NCI-H510A treated with DMSO at 0.1 percent for 48 hours (cell line): ENCODE results near the gene MYH14.

Experiments used
- DNase-seq: peaks from one replicate; lab custom pipeline; 2025; lab: John Stamatoyannopoulos, UW

The MYH14 gene

DNA sequence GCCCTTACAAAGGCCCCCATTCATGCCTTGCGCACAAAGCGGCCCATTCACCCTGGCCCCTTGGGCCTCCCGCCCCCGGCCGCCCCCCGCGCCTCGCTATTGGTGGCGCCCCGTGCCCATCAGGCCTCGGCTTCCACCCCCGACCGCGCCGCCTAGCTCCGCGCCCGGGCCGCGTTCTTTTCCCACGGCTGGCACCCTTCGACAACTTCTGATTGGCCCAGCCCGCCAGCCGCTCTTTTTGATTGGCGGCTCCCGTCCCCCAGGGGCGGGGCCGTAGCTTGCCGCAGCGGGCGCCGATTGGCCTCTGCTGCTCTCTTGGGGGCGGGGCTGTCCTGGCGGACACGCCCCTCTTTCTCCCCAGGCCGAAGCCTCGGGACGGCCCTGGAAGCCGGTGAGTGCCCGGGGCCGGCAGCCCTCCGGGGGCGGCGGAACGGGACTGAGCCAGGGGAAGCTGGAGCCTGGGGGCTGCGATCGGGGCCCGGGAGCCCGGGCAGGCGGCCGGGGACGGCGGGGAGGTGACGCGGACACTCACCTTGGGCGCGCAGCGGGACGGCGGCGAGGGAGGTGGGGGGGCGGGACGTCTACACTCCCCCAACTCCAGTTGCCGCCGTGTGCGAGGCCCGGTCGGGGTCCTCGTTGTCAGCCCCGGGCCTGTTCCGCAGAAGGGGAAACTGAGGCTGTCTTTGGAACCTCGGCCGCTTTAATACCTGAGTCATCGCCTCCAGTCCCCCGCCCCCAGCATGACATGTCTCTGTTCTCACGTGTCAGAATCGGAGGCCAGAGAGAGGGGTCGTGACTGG is at the start of gene MYH14:
TSS of gene MYH14 (plus strand) at position 342 of the 800 bp plus-strand sequence. CDS start 6,744 bp downstream, outside the sequence.
- peak; percentile 97 for DNase-seq

DNA sequence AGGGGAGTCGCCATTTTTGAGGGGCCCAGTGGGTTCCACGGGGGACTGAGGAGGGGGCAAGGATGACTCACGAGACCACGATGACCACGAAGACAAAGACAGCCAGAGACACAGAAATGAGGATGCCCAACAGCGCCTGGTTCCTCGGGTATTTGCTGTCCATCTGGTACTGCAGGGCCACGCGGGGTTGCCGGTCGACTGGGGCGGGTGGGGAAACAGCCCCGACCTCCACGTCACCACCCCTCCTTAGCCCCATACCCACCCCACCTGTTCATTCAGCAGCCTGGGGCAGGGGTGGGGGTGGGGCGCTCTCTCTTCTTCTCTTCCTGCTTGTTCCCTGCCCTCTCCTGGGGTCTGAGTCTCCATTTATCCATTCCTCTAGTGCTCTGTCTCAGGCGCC is 48.9 kb upstream of the MYH14 start:
- DNase-seq = no peak

DNA sequence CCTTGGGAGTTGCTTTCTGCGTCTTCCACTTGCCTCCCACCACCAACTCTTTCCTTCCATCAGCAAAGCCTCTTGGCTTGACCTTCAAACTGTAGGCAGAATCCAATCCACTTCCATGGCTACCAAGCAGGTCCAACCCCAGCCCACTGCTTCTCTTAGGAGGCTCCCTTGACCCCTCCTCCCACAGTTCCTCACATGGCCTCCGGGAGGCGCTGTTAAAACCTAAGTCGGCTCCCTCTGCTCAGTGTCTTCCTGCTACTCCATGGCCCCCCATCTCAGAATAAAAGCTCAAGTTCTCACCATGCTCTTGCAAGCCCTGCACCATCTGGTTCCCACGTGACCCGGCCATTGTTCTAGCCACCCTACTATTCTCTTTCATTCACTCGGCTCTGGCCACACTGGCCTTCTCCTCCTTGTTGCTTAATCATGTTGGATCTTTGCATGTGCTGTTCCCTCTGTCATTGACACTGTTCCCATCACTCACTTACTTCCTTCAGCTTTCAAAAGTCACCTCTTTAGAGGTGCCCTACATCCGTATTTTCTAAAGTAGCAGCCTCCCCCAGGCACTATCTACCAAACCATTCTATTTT is 47.8 kb upstream of the MYH14 start:
- DNase-seq = no peak

DNA sequence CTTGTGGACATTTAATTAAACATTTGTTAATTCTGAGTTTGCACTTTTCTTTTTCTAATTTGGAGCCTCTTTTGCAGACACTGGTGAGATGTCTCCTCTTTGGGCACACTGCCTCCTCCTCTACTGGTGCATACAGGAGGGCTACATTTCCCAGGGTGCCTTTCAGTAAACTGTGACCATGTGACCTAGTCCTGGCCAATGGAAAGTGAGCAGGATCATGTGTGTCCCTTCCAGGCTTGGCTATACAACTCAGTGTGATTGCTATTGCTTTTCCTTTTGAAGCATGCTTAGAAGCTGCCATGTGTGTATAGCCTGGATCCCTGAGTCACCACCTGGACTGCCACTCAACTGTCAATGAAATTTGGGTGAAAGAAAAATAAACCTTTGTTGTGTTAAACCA is 44.8 kb upstream of the MYH14 start:
- DNase-seq = no peak

DNA sequence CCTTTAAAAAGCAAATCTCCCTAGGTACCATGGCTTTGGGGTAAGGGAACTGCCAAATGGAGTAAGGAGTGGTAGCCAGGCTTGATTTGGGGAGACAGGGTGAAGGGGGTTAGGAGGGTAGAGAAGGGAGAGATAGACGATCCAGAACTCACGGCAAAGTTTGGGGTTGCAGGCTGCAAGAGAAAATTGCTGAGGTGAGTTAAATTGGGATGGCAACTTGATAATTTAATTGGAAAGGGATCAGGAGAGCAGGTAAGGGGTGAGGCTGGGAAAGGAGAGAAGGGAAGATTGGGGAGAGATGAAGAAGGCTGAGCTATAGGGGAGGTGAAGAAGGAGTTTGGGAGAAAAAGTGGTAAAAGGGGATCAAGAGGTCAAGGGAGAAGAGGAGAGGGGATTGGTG is 44.3 kb upstream of the MYH14 start:
- no peak for DNase-seq

DNA sequence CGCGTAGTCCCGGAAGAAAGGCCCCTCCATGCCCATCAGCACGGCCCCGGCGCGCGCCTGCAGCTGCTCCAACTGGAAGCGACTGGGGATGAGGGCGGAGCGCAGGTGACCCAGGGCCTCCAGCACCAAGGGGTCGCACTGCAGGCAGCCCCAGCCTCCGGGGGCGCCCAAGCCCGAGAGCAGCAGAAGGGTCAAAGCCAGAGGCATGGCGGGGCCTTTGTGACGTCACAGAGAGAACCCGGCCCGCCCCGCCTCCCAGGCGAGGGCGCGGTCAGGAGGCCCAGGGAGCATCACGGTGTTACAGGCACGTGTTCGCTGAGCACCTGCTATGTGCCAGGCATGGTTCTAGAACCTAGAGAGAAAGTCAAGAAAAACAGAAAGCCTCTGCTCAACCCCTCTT is 40.4 kb upstream of the MYH14 start, which contains the start of gene IZUMO2:
TSS of gene IZUMO2 (minus strand) at position 294 of the 400 bp plus-strand sequence. CDS start at position 207, 87 bp downstream.
- DNase-seq = no peak

DNA sequence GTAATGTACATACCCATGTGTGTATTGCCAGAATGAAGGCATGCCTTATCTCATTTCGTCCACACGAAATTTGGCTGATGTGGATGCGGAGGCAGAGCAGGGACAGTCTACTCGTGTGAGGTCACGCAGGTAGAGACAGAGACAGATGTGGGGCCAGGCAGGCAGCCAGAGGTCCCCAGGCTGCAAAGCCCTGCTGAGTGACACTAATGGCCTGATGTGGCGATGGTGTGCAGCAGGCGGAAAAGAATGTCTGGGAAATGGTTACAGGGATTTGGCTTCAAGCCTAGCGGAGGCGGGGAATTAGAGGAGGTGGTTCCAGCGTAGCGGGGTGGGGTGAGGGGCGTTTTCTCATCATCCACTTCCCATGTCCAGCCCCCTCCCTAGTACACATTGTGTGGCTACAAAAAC is 36.1 kb upstream of the MYH14 start:
- no peak for DNase-seq

DNA sequence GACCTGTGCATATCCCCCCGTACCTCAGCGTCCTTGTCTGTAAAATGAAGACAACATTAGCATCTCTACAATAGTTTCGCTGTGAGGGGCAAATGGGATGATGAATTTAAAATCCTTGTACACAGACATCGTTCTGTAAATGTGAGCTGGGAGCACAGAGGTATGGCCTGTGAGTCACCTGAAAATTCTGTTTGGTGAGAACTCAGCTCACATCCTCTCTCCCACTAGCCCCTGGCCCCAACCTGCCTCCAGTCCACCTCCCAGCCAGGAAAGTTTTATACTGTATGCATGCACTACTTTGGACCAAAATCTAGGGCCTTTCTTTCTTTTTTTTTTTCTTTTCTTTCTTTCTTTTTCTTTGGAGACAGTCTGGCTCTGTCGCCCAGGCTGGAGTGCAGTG is 31.7 kb upstream of the MYH14 start:
- DNase-seq = no peak

DNA sequence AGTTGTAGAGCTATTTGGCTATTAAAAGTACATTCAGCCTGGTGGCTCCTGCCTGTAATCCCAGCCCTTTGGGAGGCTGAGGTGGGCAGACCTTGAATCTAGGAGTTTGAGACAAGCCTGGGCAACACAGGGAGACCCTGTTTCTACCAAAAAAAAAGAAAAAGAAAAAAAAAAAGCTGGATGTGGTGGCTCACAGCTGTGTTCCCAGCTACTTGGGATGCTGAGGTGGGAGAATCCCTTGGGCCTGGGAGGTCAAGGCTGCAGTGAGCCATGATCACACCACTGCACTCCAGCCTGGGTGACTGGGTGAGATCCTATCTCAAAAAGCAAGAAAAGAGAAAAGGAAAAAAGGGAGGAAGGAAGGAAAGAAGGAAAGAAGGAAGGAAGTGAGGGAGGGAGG is 30.7 kb upstream of the MYH14 start:
- DNase-seq = no peak

DNA sequence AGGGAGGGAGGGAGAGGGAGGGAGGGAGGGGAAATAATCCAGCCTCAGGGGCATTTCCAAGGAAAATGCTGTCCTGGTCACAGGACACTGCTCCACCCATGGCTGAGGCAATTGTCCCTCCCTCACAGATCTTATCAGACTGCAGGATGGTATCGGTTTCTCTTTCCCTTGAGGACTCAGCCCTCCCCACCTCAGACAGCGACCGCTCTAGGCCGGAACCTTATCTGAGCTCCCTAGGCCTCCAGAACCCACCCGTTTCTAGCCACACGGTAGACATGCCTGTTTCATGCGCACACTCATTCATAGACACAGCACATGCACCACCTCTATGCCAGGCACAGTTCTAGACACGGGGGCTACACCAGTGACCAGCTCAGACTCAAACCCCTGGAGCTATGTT is 30.3 kb upstream of the MYH14 start:
- no peak for DNase-seq

DNA sequence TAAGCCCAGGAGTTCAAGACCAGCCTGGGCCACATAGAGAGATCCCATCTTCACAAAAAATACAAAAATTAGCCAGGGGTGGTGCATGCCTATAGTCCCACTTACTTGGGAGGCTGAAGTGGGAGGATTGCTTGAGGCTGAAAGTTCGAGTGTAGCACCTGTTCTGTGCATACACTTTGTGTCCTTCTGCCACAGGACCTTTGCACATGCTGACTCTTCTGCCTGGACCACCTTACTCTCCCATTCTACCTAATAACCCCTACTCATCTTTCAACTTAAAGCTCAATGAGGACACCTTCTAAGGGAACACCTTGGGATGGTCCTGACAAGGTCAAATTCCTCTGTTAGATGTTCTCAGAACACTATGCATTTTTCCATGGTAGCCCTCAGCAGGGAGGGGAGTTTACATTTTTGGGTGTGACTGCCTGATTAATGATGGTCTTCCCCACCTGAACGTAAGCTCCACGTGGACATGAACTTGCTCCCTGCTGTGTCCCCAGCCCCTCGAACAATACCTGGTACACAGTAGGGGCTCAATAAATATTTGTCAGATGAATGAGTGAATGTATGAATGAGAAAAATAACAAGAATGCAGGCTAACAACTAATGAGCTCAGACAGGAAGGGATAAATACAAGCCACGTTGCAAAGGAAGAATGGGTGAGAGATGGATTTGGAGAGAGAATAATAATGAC is 29.2 kb upstream of the MYH14 start:
- DNase-seq = no peak

DNA sequence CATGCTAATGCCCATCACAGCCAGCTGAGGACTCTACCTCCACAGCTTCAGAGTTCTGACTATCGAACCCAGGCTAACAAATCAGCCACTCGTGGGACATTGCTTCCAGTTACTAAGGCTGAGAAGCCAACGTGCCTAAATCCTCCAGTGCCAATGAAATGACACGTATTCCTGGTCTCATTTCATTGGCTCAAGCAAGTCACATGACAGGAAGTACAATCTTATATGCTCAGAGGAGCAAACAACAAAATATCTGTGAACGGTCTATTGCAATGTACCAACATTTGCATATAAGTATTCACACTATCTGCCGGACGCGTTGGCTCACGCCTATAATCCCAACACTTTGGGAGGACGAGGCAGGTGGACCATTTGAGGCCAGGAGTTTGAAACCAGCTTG is 27.5 kb upstream of the MYH14 start:
- DNase-seq = no peak

DNA sequence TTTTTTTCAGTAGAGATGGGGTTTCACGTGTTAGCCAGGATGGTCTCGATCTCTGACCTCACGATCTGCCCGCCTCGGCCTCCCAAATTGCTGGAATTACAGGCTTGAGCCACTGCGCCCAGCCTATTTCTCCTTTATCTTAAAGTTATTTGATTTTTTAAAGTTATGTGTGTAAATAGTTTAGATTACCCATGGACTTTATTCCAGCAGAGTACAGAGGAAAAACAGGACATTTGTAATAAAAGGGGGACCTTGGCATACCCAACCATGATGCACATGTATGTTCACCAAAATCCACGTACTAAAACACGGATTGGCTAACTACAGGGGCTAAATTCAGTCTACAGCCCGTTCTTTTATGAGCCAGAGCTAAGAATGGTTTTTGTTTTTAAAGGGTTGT is 26.6 kb upstream of the MYH14 start:
- DNase-seq = no peak

DNA sequence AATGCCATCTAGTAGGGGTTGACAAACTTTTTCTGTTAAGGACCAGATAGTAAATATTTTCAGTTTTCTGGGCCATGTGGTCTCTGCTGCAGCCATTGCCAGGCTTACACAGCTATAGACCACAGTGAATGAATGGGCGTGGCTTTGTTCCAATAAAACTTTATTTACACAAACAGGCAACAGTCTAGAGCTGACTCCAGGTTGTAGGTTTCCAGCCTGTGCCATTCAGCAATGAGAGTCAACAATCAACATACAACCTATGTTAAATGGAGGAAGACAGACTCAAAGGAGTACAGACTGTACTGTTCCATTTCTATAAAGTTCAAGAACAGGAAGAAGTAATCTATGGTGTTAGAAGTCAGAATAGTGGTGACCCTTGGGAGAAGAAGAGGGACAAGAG is 25.1 kb upstream of the MYH14 start:
- DNase-seq = no peak

DNA sequence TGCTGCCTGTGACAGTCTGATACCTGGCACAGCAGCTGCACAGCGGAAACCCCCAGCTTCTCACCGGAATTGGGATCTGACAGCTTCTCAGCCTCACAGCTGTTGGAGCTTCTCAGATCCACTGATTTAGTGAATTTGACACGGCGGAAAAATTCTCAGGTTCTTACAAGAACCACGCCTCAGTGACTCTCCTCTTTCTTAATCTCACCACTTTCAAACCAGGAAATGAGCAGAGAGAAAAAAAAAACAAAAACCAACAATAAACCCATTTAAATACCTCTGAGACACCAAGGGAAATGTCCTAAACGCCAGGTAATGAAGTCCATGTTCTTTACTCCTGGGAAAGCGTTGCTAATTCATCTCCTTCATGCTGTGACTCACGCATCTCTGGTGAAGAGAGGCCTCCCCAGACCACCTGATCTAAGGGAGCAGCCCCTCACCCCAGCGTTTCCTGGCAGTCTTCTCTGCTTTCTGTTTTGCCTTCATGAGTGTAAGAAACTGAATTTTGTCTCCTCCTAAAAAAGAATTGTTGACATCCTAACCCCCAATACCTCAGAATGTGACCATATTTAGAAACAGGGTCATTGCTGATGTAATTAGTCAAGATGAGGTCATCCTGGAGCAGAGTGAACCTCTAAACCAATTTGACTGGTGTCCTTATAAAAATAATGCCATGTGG is 24.4 kb upstream of the MYH14 start:
- no peak for DNase-seq

DNA sequence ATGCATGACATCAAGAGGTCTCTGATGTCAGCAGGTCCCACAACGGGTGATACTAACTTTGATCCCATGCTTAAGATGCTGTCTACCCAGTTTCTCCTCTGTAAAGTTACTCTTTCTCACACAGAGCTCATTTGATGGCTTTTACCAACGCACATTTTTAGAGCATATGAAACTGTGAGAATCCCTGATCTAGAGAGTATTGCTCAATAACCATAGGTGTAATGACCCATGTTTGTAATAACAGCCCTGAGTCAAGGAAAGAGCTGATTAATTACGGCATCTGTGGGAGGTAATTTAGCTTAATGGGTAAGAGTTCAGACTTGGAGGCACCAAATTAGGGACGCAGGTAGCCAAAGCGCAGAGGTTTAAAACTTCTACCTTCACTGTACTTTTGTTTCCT is 22.3 kb upstream of the MYH14 start:
- no peak for DNase-seq

DNA sequence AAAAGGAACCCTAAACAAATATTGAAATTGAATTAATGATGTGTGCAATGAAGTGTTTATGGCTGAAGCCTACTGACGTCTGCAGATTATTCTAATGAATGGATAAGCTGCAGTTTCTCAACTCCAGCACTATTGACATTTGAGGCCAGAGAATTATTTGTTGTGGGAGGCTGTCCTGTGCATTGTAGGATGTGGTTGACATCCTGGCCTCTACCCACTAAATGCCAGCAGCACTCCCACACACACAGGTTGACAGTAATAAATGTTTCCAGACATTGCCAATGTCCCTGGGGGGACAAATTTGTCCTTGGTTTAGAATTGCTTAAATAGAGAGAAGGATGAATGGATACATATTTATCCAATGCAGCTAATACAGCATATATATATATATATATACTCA is 19.2 kb upstream of the MYH14 start:
- DNase-seq = no peak

DNA sequence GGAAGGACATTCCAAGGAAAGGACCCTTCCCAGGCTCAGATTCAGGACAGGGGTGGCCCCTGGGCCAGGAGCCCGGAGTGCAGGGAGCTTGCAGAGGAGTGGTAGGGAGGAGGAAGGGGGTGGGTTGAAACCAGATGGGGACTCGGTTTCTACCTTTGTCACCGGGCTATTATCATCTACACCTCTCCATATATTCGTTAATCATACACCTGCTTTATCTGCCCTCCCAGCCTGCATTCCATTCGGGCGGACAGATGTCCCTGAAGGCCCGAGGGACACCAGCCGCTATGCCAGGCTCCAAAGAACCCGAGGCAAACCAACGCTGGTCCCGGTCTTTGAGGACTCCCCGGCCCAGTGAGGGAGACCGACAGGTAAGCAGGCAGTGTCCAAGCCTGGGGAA is 15.5 kb upstream of the MYH14 start:
- no peak for DNase-seq

DNA sequence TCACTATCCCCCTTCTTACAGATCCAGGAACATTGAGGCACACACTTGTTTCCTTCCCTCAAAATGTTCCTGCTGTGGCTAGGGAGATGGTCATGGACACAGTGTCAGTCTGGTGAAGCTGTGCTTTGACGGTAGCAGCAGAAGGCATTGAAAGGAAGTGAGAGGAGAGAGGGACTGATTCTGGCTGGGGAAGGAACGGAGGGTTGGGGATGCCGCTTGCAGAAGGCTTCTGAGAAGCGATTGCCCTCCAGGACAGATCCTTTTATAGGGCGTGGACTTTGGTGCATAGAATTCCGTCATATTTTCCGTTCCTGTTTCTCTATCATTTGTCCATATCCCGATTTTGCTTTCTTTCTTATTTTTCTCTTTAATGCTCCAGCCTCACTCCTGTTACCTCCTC is 14.1 kb upstream of the MYH14 start:
- no peak for DNase-seq

DNA sequence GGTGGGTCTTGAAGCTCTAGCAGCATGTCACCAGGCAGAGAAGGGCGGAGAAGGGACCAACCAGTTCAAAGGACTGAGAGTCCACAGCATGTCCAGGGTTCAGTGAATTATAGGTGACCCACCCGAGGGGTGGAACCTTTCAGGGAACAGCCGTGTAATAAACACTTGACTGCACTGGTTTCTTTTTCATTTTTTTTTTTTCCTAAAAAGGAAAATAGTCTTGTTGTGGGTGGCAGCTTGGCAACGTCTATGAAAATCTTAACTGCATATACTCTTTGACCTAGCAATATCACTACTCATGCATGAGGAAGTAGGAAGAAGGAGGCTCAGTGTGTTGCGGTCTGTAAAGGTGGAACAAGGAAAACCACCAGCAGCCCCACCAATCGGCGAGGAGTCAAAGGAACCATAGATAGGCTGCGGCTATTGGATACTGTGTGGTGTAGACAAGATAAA is 13.0 kb upstream of the MYH14 start:
- DNase-seq = no peak

DNA sequence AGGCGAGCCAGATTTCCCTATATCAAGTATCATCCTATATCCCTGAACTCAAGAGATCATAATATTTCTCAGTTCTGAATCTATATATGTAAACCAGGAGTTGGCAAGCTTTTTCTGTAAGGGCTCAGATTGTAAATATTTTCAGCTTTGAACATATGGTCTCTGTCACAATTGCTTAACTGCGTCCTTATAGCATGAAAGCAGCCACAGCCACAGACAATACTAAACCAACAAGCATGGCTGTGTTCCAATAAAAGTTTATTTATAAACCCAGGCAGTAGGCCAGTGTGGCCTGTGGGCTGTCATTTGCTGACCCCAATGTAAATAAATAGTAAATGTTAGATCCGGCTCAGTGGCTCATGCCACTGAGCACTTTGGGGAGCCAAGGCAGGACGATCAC is 12.2 kb upstream of the MYH14 start:
- DNase-seq = no peak

DNA sequence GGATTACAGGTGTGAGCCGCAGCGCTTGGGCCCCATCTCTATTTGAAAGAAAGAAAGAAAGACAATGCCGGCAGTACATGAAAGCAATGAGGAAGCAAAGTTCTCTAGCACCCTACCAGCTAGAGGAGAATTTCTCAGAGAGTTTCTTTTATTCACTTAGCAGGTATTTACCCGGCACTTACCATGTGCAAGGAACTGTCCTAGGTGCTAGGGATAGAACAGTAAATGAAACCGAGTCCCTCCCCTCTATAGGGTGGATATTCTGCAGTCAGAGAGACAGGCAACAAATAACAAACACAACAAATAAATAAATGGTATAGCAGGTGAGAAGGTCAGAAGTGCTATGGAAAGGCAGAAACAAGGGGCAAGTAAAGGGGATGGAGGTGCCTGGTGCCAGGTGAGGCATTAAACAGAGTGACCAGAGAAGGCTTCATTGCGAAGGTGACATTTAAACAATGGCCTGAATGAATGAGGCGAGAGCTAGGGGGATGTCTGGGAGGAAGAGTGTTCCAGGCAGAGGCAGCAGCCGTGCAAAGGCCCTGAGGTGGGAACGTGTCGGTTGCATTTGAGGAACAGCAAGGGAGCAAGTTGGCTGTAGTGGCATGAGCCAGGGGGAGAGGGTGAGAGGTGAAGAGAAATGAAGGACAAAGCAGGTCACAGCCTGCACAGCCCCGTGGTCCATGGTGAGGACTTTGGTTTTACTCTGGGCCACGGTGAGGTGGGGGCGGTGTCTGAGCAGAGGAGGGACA is 10.8 kb upstream of the MYH14 start:
- DNase-seq = no peak
